GM12875 (cell line): ENCODE measurements around the gene SAYSD1.

Experiments used
- H3K4me3 ChIP-seq: one replicate; pipeline ENCODE4 v1.5.1; 2011; ENCODE audit warnings: low read depth, low read length, control low read depth
- TF ChIP-seq, protein P1 (sequence below): IDR thresholded peaks from 2 replicates; pipeline ENCODE4 v1.5.1; 2011; ENCODE audit warnings: low read depth, mild to moderate bottlenecking, control low read depth, inconsistent platforms, low read length, moderate library complexity, borderline replicate concordance; ENCODE audit not compliant: insufficient read depth

Gene SAYSD1

DNA sequence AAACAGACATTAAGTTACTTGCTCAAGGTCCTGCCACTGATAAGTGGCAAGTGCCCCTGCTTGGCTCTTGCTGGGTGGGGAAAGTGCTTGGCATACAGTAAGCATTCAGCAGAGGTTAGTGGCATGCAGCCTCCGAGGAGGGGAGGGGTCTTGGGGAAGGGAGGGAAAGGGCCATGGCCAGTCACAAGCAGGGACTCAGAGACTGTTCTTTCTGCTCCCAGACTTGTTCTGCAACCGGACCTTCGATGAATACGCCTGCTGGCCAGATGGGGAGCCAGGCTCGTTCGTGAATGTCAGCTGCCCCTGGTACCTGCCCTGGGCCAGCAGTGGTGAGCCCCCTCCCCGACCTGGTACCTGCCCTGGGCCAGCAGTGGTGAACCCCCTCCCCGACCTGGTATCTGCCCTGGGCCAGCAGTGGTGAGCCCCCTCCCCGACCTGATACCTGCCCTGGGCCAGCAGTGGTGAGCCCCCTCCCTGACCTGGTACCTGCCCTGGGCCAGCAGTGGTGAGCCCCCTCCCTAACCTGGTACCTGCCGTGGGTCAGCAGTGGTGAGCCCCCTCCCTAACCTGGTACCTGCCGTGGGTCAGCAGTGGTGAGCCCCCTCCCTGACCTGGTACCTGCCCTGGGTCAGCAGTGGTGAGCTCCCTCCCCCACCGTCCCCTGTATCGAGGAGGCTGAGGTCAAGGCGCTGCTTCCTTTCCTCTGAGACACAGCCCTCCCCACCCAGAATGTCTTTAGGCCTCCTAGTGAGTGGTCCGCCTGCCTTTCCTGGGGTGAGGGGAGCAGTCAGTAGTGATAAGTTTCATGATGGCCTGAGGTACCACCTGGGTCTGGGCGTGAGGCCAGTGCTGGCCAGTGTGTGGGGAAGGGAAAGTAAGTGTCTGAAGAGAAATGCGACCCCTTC, 57.5 kb downstream of the SAYSD1 start:
- no peak overlapping the region for H3K4me3 ChIP-seq
- TF ChIP-seq, protein P1, sequence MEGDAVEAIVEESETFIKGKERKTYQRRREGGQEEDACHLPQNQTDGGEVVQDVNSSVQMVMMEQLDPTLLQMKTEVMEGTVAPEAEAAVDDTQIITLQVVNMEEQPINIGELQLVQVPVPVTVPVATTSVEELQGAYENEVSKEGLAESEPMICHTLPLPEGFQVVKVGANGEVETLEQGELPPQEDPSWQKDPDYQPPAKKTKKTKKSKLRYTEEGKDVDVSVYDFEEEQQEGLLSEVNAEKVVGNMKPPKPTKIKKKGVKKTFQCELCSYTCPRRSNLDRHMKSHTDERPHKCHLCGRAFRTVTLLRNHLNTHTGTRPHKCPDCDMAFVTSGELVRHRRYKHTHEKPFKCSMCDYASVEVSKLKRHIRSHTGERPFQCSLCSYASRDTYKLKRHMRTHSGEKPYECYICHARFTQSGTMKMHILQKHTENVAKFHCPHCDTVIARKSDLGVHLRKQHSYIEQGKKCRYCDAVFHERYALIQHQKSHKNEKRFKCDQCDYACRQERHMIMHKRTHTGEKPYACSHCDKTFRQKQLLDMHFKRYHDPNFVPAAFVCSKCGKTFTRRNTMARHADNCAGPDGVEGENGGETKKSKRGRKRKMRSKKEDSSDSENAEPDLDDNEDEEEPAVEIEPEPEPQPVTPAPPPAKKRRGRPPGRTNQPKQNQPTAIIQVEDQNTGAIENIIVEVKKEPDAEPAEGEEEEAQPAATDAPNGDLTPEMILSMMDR, result no peak

GRCh38 chr6:39056681-39057080, 58.3 kb downstream of the SAYSD1 start:
- TF ChIP-seq, protein P1, result no peak
- no peak overlapping the region for H3K4me3 ChIP-seq

- no peak overlapping the region for H3K4me3 ChIP-seq
- TF ChIP-seq, protein P1, result no peak
These were observed 58.8 kb downstream of the SAYSD1 start for GRCh38 chr6:39056191-39056590.

GRCh38 chr6:39055661-39056060, 59.3 kb downstream of the SAYSD1 start:
- no peak overlapping the region for H3K4me3 ChIP-seq
- TF ChIP-seq, protein P1, result no peak

DNA sequence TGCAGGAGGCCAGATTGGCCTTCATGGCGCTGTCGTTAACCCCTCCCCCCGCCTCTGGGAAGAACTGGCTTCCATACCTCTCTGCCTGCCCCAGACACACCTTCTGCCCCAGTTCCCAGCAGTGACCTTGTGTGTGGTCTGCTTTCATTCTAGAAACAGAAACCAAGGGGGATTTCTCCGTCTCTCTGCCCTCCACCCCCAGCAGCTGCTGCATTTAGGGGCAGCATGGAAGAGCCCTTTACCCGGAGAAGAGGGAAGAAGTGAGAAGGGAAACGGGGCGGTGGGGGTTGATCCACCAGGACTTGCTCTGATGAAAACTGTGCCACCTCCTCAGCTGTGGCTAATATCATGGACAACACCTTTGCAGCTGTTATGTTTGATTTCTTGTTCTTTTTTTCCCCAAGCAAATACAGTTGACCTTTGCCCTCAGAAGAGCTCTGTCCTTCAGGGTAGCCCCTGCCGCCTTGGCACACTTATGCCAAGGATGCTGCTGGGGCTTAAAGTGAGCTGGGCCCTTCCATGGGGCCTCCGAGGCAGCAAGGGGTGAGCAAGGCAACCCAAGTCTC, 60.3 kb downstream of the SAYSD1 start:
- H3K4me3 ChIP-seq, result no peak overlapping the region
- TF ChIP-seq, protein P1, result no peak
